K562 (cell line): ENCODE measurements around the gene TMED6. TPM values are rescaled to one million over a fixed set of nuclear protein-coding genes. Genes with fewer than 3 reads are reported as not detected.

Source experiments
- ARID4B ChIP-seq: sonication (generic); formaldehyde crosslinking; IDR thresholded peaks from 2 replicates; pipeline ENCODE4 v1.8.0; 2022; ENCODE audit warnings: mild to moderate bottlenecking, missing genetic modification reagents
- CBFA2T3 ChIP-seq: fragments of 450-650 bp; IDR thresholded peaks from 2 replicates; pipeline ENCODE4 v1.6.1; 2017
- DPF2 ChIP-seq: fragments of 450-650 bp; IDR thresholded peaks from 2 replicates; pipeline ENCODE4 v1.6.1; 2016
- EP300 ChIP-seq: IDR thresholded peaks from 2 replicates; pipeline ENCODE4 v1.6.1; 2012; ENCODE audit warnings: low read length, improper control_type of control experiment
- FOSL1 ChIP-seq: fragments of 200-800 bp; sonication (Bioruptor generic); conservative IDR thresholded peaks from 2 replicates; pipeline ENCODE4 v1.6.1; 2016; ENCODE audit warnings: missing genetic modification characterization, missing compliant biosample characterization
- GABPA ChIP-seq: fragments of 200-800 bp; sonication (Bioruptor generic); conservative IDR thresholded peaks from 2 replicates; pipeline ENCODE4 v1.6.1; 2016; ENCODE audit warnings: low read depth, missing genetic modification characterization, missing compliant biosample characterization
- HDAC1 ChIP-seq, 2 experiments: fragments of 450-650 bp; IDR thresholded peaks; 2 replicates each; pipeline ENCODE4 v1.6.1; 2016 to 2017; ENCODE audit warnings: inconsistent platforms in 1 of 2, mild to moderate bottlenecking in 1 of 2, moderate library complexity in 1 of 2
- HMBOX1 ChIP-seq: sonication (generic); IDR thresholded peaks from 2 replicates; pipeline ENCODE4 v1.6.1; 2016
- JUND ChIP-seq, 2 experiments: IDR thresholded peaks; 2 replicates in 1 of 2; 3 replicates in 1 of 2; pipeline ENCODE4 v1.6.1; 2011; ENCODE audit warnings: borderline replicate concordance in 2 of 2, low read depth in 2 of 2, low read length in 2 of 2, improper control_type of control experiment in 1 of 2, missing biosample characterization in 1 of 2, missing genetic modification characterization in 1 of 2, missing genetic modification reagents in 1 of 2
- NFE2 ChIP-seq: IDR thresholded peaks from 2 replicates; pipeline ENCODE4 v1.6.1; 2014; ENCODE audit warnings: antibody characterized with exemption, low read depth
- SUPT5H ChIP-seq: fragments of 450-650 bp; IDR thresholded peaks from 2 replicates; pipeline ENCODE4 v1.6.1; 2016
- TRIM24 ChIP-seq, 2 experiments: fragments of 450-650 bp; IDR thresholded peaks; 2 replicates each; pipeline ENCODE4 v1.6.1; 2016
- ZNF263 ChIP-seq: sonication (generic); formaldehyde crosslinking; IDR thresholded peaks from 2 replicates; pipeline ENCODE4 v1.8.0; 2022; ENCODE audit warnings: mild to moderate bottlenecking, missing genetic modification reagents, borderline replicate concordance
- polyA plus RNA-seq, 8 experiments: library from polyadenylated mRNA; depleted of rRNA in 4 of 8; stranded (reverse) in 5 of 8; unstranded in 3 of 8; fragments of >200 nt; fragmentation: Nextera tagmentation in 2 of 8; fragmentation: Illumina TruSeq in 1 of 8; extraction: Ambion mirVana in 2 of 8; extraction: Trizol in 1 of 8; gene quantifications; 2 replicates each; pipeline versions ENCODE4 v1.2.1 to v1.2.3, GENCODE V29; 2011 to 2014; ENCODE audit warnings: inconsistent platforms in 1 of 8, missing spikeins in 1 of 8
- total RNA-seq, 7 experiments: library from RNA; depleted of rRNA in 6 of 7; stranded (reverse); fragments of >200 nt in 6 of 7; fragmentation: Illumina TruSeq in 2 of 7; extraction: Trizol in 2 of 7; gene quantifications; 2 replicates each; pipeline versions ENCODE4 v1.2.1 to v1.2.3, GENCODE V29; 2011 to 2021; ENCODE audit warnings: low replicate concordance in 1 of 7
- TF ChIP-seq, protein P1 (sequence below), 3 experiments: fragments of 200-800 bp in 1 of 3; sonication (Bioruptor generic) in 1 of 3; sonication (generic) in 1 of 3; formaldehyde crosslinking in 1 of 3; IDR thresholded peaks; 2 replicates each; pipeline versions ENCODE4 v1.6.1 to v1.8.0; 2016 to 2022; ENCODE audit warnings: mild to moderate bottlenecking in 2 of 3, missing compliant biosample characterization in 2 of 3, missing genetic modification characterization in 2 of 3, missing genetic modification reagents in 1 of 3
- TF ChIP-seq, protein P2 (sequence below), 2 experiments: fragments of 450-650 bp; conservative IDR thresholded peaks; 2 replicates each; pipeline ENCODE4 v1.6.1; 2017; ENCODE audit warnings: mild to moderate bottlenecking in 2 of 2, moderate library complexity in 2 of 2

Gene TMED6
- total and polyA plus RNA-seq, 9 of the 15 experiments (the other 6 are each of a cell fraction or from before 2014, with no cell fraction given) = 0.14 to 0.45 (median 0.25) TPM; not detected in 2

DNA sequence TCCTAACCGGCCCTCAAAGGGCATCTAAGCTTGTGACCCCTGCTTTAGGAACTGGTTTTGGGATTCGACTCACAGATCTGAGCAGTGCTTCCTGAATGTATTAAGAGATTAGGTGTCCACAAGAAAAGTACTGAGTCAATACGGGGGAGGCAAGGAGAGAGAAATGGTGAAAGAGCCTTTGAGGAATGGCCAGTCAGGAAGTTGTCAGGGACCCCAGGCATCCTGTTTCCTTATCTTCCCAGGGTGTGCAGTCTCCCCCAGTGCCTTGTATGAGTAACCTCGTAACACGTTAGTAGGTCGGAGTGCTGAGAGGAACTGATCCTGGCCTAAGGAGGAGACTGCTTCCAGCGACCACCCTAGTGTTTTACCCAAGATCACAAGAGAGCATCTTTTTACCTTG is 16.4 kb upstream of the TMED6 start (continued):
- TF ChIP-seq, protein P1, sequence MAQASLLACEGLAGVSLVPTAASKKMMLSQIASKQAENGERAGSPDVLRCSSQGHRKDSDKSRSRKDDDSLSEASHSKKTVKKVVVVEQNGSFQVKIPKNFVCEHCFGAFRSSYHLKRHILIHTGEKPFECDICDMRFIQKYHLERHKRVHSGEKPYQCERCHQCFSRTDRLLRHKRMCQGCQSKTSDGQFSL (CRISPR knock-in tag; IDR thresholded peaks at IDR 0.05) = 0 out of 2 replicates have a peak, but pooled peaks have one; percentile 15
- TF ChIP-seq, protein P1 (tag; IDR thresholded peaks at IDR 0.05) = no peak
- TF ChIP-seq, protein P2, sequence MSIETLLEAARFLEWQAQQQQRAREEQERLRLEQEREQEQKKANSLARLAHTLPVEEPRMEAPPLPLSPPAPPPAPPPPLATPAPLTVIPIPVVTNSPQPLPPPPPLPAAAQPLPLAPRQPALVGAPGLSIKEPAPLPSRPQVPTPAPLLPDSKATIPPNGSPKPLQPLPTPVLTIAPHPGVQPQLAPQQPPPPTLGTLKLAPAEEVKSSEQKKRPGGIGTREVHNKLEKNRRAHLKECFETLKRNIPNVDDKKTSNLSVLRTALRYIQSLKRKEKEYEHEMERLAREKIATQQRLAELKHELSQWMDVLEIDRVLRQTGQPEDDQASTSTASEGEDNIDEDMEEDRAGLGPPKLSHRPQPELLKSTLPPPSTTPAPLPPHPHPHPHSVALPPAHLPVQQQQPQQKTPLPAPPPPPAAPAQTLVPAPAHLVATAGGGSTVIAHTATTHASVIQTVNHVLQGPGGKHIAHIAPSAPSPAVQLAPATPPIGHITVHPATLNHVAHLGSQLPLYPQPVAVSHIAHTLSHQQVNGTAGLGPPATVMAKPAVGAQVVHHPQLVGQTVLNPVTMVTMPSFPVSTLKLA (conservative IDR thresholded peaks at IDR 0.05) = peak in 1 of 2 experiments; percentile 38; a peak in 1 of 4 replicates
- TF ChIP-seq CBFA2T3 (peak; percentile 78), ARID4B (CRISPR knock-in tag) (no peak), GABPA (tag) (0 out of 2 replicates have a peak, but pooled peaks have one; percentile 28), DPF2 (peak; percentile 52), EP300 (peak; percentile 63; the same call in 1 of the 2 replicates), TRIM24 (IDR thresholded peaks at IDR 0.05) (peak in 1 of 2 experiments; percentile 27; a peak in 1 of 4 replicates), HDAC1 (IDR thresholded peaks at IDR 0.05) (0 out of 4 replicates have a peak, but pooled peaks of 1 of the 2 experiments have one; percentile 28), ZNF263 (CRISPR knock-in tag) (no peak), FOSL1 (tag) (0 out of 2 replicates have a peak, but pooled peaks have one; percentile 31), HMBOX1 (peak; percentile 82), JUND (IDR thresholded peaks at IDR 0.05; ENCODE audit: borderline replicate concordance, low read depth, low read length) (peak; percentile 29; the same call in 1 of the 2 replicates), JUND (tag; IDR thresholded peaks at IDR 0.05; ENCODE audit: borderline replicate concordance, low read depth, low read length) (peak; percentile 32; the same call in 1 of the 3 replicates), NFE2 (0 out of 2 replicates have a peak, but pooled peaks have one; percentile 20), SUPT5H (no peak)
